Mesendoderm (in vitro differentiated cells): ENCODE data around the gene FTCD. TPM values are rescaled to one million over a fixed set of nuclear protein-coding genes. Genes with fewer than 3 reads are reported as not detected.
"Not testable (repeated sequence)": the region's sequence is repeated elsewhere in the genome, so short reads cannot be mapped to it uniquely, and the experiment has no call there.

Source experiments
- DNase-seq: peaks from one replicate; pipeline ENCODE4 v3.0.0; 2013
- H2AK5ac ChIP-seq: 2 replicates; pipeline ENCODE4 v1.6.1; 2013; ENCODE audit warnings: low read length, inconsistent platforms
- H2BK120ac ChIP-seq: 2 replicates; pipeline ENCODE4 v1.6.1; 2013; ENCODE audit warnings: low read depth, mild to moderate bottlenecking, low read length, moderate library complexity, mixed read lengths
- H2BK15ac ChIP-seq: replicated peaks from 2 replicates; pipeline ENCODE4 v1.6.1; 2013; ENCODE audit warnings: low read depth, mild to moderate bottlenecking, moderate library complexity
- H2BK5ac ChIP-seq: 2 replicates; pipeline ENCODE4 v1.6.1; 2013; ENCODE audit warnings: low read length, inconsistent platforms
- H3K18ac ChIP-seq: 2 replicates; pipeline ENCODE4 v1.6.1; 2013; ENCODE audit warnings: mild to moderate bottlenecking, low read length, mixed read lengths
- H3K23ac ChIP-seq: one replicate; pipeline ENCODE4 v1.6.1; 2013; ENCODE audit warnings: low read length
- H3K27ac ChIP-seq: 2 replicates; pipeline ENCODE4 v1.5.1; 2013; ENCODE audit warnings: low read depth, mild to moderate bottlenecking, inconsistent platforms, low read length, moderate library complexity
- H3K27me3 ChIP-seq: 2 replicates; pipeline ENCODE4 v1.6.1; 2013; ENCODE audit warnings: low read length, control low read depth, mild to moderate bottlenecking, inconsistent platforms; ENCODE audit not compliant: insufficient read depth, poor library complexity
- H3K36me3 ChIP-seq: 2 replicates; pipeline ENCODE4 v1.6.1; 2013; ENCODE audit warnings: low read length, inconsistent platforms; ENCODE audit not compliant: control insufficient read depth, insufficient read depth
- H3K4ac ChIP-seq: one replicate; pipeline ENCODE4 v1.6.1; 2013; ENCODE audit warnings: low read depth, mild to moderate bottlenecking, low read length, moderate library complexity
- H3K4me1 ChIP-seq: 2 replicates; pipeline ENCODE4 v1.6.1; 2013; ENCODE audit warnings: low read depth, low read length, inconsistent platforms; ENCODE audit not compliant: control insufficient read depth
- H3K4me2 ChIP-seq: 2 replicates; pipeline ENCODE4 v1.6.1; 2013; ENCODE audit warnings: low read length
- H3K4me3 ChIP-seq: 2 replicates; pipeline ENCODE4 v1.5.1; 2013; ENCODE audit warnings: mild to moderate bottlenecking, low read length
- H3K56ac ChIP-seq: one replicate; pipeline ENCODE4 v1.6.1; 2013; ENCODE audit warnings: low read length
- H3K79me1 ChIP-seq: 2 replicates; pipeline ENCODE4 v1.6.1; 2013; ENCODE audit warnings: low read length, inconsistent platforms
- H3K79me2 ChIP-seq: 2 replicates; pipeline ENCODE4 v1.6.1; 2013; ENCODE audit warnings: mild to moderate bottlenecking, low read length; ENCODE audit not compliant: control insufficient read depth, insufficient read depth
- H3K9ac ChIP-seq: 2 replicates; pipeline ENCODE4 v1.6.1; 2013; ENCODE audit warnings: low read length, inconsistent platforms
- H4K5ac ChIP-seq: one replicate; pipeline ENCODE4 v1.6.1; 2013; ENCODE audit warnings: low read length
- H4K8ac ChIP-seq: one replicate; pipeline ENCODE4 v1.6.1; 2013; ENCODE audit warnings: low read depth, mild to moderate bottlenecking, control low read depth, low read length, moderate library complexity
- WGBS: extraction: QIAGEN DNeasy Blood & Tissue Kit; methylation state at CpG from one replicate; pipeline ENCODE4 v1.1.7; 2013; ENCODE audit warnings: low lambda C conversion rate, missing lambda C conversion rate; ENCODE audit not compliant: insufficient coverage; ENCODE audit errors: extremely low coverage; 5-methylcytosine and 5-hydroxymethylcytosine counted together
- polyA plus RNA-seq, 2 experiments: library from polyadenylated mRNA; stranded (reverse); fragments of 200-250 nt; gene quantifications; one replicate each; pipeline ENCODE4 v1.2.3, GENCODE V29; 2013

The FTCD gene, protein sequence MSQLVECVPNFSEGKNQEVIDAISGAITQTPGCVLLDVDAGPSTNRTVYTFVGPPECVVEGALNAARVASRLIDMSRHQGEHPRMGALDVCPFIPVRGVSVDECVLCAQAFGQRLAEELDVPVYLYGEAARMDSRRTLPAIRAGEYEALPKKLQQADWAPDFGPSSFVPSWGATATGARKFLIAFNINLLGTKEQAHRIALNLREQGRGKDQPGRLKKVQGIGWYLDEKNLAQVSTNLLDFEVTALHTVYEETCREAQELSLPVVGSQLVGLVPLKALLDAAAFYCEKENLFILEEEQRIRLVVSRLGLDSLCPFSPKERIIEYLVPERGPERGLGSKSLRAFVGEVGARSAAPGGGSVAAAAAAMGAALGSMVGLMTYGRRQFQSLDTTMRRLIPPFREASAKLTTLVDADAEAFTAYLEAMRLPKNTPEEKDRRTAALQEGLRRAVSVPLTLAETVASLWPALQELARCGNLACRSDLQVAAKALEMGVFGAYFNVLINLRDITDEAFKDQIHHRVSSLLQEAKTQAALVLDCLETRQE
- 2.4 TPM for polyA plus RNA-seq (2013, experiment 1 of 2)
- 2.9 TPM for polyA plus RNA-seq (2013, experiment 2 of 2)

DNA sequence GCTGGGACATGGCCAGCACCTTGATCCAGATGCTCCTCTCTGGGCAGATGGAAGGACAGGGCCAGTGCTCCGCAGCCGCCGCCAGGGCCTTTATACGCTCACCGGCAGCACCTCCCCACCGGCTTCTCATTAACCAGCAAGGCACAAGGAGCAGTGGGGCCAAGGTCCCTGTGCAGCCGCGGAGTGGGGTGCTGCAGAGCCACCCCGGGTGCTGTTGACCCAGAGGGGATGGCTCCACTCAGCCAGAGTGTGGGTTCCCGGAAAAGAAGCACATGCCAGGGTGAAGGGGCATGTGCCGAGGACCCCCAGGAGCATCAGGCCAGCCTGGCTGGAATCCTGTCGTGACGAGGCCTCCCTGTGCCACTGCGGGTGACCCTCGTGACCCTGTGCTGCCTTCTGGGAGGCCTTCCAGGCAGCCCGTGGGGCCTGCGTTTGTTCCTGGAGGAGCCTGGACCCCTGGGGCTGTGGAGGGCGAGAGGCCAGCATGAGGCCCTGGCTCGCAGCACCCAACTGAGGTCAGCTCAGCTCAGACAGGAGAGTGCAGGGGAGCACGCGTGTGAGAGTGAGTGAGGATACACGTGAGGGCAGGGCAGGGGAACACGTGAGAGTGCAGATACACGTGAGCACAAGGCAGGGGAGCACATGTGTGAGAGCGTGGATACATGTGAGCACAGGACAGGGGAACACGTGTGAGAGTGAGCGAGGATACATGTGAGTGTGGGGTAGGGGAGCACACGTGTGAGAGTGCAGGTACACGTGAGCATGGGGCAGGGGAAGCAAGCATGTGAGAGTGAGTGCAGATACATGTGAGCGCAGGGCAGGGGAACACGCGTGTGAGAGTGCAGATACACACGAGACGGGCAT, at the start of gene FTCD:
TSS of gene FTCD (minus strand) at position 66 of the 864 bp plus-strand sequence. CDS start at position 10, 56 bp downstream.
- no peak within 1 kb of the TSS for H3K23ac ChIP-seq
- H3K56ac ChIP-seq, result no peak within 1 kb of the TSS
- no peak within 1 kb of the TSS for H2BK5ac ChIP-seq
- H3K4ac ChIP-seq, result no peak within 1 kb of the TSS
- no peaks in the 10 kb centered on the region for H3K79me1 ChIP-seq
- H2BK120ac ChIP-seq, result no peak within 1 kb of the TSS
- no peak within 1 kb of the TSS for H3K18ac ChIP-seq
- H4K5ac ChIP-seq, result no peak within 1 kb of the TSS
- no peak for DNase-seq
- no peaks in the 10 kb centered on the region for H3K79me2 ChIP-seq
- WGBS, result no CpG with 5 or more reads among the region's 34 CpGs
- H3K36me3 ChIP-seq, result no peaks in the 10 kb centered on the region
- H3K4me3 ChIP-seq, result no peak within 1 kb of the TSS
- H3K27ac ChIP-seq, result no peak within 1 kb of the TSS
- H2BK15ac ChIP-seq, result no peak within 1 kb of the TSS
- no peaks in the 10 kb centered on the region for H3K27me3 ChIP-seq
- no peak within 1 kb of the TSS for H3K9ac ChIP-seq
- H2AK5ac ChIP-seq, result no peak within 1 kb of the TSS
- no peak within 1 kb of the TSS for H3K4me2 ChIP-seq
- no peaks in the 10 kb centered on the region for H3K4me1 ChIP-seq
- H4K8ac ChIP-seq, result no peak within 1 kb of the TSS

DNA sequence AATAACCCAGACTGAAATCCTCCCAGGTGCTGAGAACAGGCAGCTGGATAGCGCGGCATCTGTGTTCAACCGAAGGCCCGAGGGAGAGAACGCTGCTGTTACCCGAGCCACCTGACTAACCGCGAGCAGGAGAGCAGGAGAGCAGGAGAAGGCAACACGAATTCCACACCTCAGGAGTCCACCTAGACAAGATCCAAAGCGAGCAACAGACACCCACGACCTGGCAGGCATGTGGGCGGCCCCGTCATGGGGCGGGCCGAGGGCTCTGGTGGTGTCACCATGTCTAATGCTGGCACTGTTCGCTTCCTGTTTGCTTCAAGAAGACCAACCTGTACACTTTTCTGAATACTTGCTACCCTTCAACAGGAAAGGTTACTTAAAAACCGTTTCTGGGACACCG, 49.8 kb upstream of the FTCD start:
- Histone ChIP-seq H3K56ac (no peak overlapping the region), H3K18ac (no peak overlapping the region), H3K79me2 (no peaks in the 10 kb centered on the region), H3K4me2 (no peak overlapping the region), H3K23ac (no peak overlapping the region), H3K27ac (no peak overlapping the region), H3K4ac (no peak overlapping the region), H3K27me3 (no peaks in the 10 kb centered on the region), H3K79me1 (no peaks in the 10 kb centered on the region), H4K8ac (no peak overlapping the region), H2BK120ac (no peak overlapping the region), H3K4me3 (no peak overlapping the region), H3K9ac (no peak overlapping the region), H3K36me3 (peaks cover 6% of the 10 kb centered on the region), H3K4me1 (no peaks in the 10 kb centered on the region), H4K5ac (no peak overlapping the region), H2AK5ac (no peak overlapping the region), H2BK5ac (no peak overlapping the region), H2BK15ac (no peak overlapping the region)
- no peak for DNase-seq
- no CpG with 5 or more reads among the region's 18 CpGs for WGBS

DNA sequence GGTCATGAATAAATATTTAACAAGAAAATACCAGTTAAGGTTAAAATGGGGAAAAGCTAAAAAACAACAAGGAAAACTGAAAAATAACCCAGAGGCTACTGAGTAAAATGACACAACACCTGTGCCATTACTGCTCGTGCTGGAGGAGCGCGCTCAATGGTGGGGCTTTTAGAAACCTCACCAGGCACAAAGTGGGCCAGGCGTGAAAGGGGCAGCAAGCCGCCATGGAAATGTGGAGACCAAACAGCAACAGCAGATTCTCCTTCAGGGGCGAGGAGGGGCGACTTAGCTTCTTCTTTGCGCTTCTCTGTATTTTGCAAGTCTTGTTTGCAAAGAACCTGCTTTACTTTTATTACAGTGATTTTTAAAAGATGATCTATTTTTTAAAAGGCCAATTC, 47.8 kb upstream of the FTCD start:
- Histone ChIP-seq H3K23ac (no peak overlapping the region), H3K79me2 (no peaks in the 10 kb centered on the region), H3K79me1 (no peaks in the 10 kb centered on the region), H3K56ac (no peak overlapping the region), H3K4ac (no peak overlapping the region), H3K36me3 (peaks cover 10% of the 10 kb centered on the region), H3K4me3 (no peak overlapping the region), H3K27me3 (no peaks in the 10 kb centered on the region), H3K4me1 (no peaks in the 10 kb centered on the region), H3K18ac (no peak overlapping the region), H3K9ac (no peak overlapping the region), H4K5ac (no peak overlapping the region), H2BK15ac (no peak overlapping the region), H2BK5ac (no peak overlapping the region), H3K4me2 (no peak overlapping the region), H2BK120ac (no peak overlapping the region), H2AK5ac (no peak overlapping the region), H3K27ac (no peak overlapping the region), H4K8ac (no peak overlapping the region)
- no CpG with 5 or more reads among the region's 8 CpGs for WGBS
- no peak for DNase-seq

DNA sequence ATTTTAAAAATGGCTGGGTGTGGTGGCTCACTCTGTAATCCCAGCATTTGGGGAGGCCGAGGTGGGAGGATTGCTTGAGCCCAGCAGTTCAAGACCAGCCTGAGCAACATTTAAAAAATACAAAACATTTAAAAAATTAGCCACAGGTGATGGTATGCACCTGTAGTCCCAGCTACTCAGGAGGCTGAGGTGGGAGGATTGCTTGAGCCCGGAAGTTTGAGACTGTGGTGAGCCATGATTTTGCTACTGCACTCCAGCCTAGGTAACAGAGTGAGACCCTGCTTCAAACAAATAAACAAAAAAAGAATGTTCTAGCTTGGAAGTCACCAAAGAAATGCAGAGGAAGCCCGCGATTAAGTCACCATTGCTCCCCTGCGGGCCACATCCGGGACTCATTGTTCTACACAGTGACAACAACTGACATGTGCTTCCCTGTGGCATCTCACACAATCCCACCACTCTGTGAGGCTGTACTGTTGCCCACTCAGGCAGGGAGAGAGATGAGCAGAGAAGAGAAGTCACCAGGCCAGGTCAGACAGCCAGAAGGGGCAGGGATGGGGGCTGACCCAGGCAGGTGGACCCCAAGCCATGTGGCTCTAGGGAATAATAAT, 47.3 kb upstream of the FTCD start:
- Histone ChIP-seq H3K23ac (no peak overlapping the region), H3K27ac (no peak overlapping the region), H3K4me3 (no peak overlapping the region), H3K9ac (no peak overlapping the region), H3K36me3 (peaks cover 10% of the 10 kb centered on the region), H3K79me1 (no peaks in the 10 kb centered on the region), H3K4me1 (no peaks in the 10 kb centered on the region), H3K79me2 (no peaks in the 10 kb centered on the region), H4K5ac (no peak overlapping the region), H3K56ac (no peak overlapping the region), H3K27me3 (no peaks in the 10 kb centered on the region), H2BK5ac (no peak overlapping the region), H2AK5ac (no peak overlapping the region), H3K4ac (no peak overlapping the region), H3K18ac (no peak overlapping the region), H3K4me2 (no peak overlapping the region), H4K8ac (no peak overlapping the region), H2BK15ac (no peak overlapping the region), H2BK120ac (no peak overlapping the region)
- peak; percentile 35 for DNase-seq
- no CpG with 5 or more reads among the region's 6 CpGs for WGBS

DNA sequence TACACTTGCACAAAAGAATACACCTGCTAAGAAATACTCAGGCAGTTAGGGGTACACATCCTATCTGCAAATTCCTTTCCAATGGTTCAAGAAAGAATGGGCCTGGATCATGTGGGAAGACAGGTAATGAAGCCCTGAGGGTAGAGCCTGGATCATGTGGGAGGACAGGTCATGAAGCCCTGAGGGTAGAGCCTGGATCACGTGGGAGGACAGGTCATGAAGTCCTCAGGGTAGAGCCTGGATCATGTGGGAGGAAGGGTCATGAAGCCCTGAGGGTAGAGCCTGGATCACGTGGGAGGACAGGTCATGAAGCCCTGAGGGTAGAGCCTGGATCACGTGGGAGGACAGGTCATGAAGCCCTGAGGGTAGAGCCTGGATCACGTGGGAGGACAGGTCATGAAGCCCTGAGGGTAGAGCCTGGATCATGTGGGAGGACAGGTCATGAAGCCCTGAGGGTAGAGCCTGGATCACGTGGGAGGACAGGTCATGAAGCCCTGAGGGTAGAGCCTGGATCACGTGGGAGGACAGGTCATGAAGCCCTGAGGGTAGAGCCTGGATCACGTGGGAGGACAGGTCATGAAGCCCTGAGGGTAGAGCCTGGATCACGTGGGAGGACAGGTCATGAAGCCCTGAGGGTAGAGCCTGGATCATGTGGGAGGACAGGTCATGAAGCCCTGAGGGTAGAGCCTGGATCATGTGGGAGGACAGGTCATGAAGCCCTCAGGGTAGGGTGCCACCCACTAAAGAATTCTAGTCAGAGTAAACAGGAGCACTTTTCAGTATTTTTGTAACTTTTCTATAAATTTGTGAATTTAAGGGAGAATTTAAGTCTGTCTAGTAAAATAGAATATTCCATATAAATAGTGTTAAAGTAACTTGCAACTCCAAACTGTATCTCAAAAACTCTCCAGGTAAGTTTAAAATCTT, 45.8 kb upstream of the FTCD start:
- H3K4me2 ChIP-seq, H3K9ac ChIP-seq, H3K4me1 ChIP-seq, H3K56ac ChIP-seq, H3K27me3 ChIP-seq, DNase-seq, H3K23ac ChIP-seq, H3K27ac ChIP-seq, H3K79me2 ChIP-seq, H2BK15ac ChIP-seq, H3K18ac ChIP-seq, H3K4ac ChIP-seq, H3K79me1 ChIP-seq, H4K8ac ChIP-seq, H3K4me3 ChIP-seq, H4K5ac ChIP-seq, H2BK120ac ChIP-seq, H2AK5ac ChIP-seq, H2BK5ac ChIP-seq: not testable (repeated sequence)
- H3K36me3 ChIP-seq, result peaks cover 14% of the 10 kb centered on the region
- no CpG with 5 or more reads among the region's 8 CpGs for WGBS
